ENCODE measurements around the gene ZNF276. TPM values are rescaled to one million over a fixed set of nuclear protein-coding genes. Genes with fewer than 3 reads are reported as not detected.
A peak's percentile ranks its signal among the peaks of the same experiment; 100 is the strongest.

The ZNF276 gene
- total RNA-seq, 1 donor from 2014 or later: 33.2 TPM

- intact Hi-C loops (cut with DNase I): no loop called here
- Histone ChIP-seq H3K4me3 (peak overlapping the region; percentile 90), H3K36me3 (peaks cover 37% of the 10 kb centered on the region), H3K9me3 (no peaks in the 10 kb centered on the region), H3K4me1 (peaks cover 50% of the 10 kb centered on the region), H3K27me3 (ENCODE audit: low read depth) (no peaks in the 10 kb centered on the region), H3K27ac (peak overlapping the region; percentile 97)
- ATAC-seq (peak; percentile 59 to 62), DNase-seq (peak; percentile 89)
- no peak for TF ChIP-seq CTCF (IDR thresholded peaks at IDR 0.05)
These were observed 432 bp downstream of the ZNF276 start for GRCh38 chr16:89721546-89722391.

- DNase-seq (peak; percentile 95), ATAC-seq (peak; percentile 51 to 83)
- no peaks in the 10 kb centered on the region for H3K27me3 ChIP-seq (ENCODE audit: low read depth)
- H3K4me1 ChIP-seq: peaks cover 50% of the 10 kb centered on the region
- H3K27ac ChIP-seq: peak overlapping the region; percentile 97
- TF ChIP-seq CTCF (IDR thresholded peaks at IDR 0.05): no peak
- H3K4me3 ChIP-seq: peak overlapping the region; percentile 90
- intact Hi-C loops (cut with DNase I): no loop called here
- H3K36me3 ChIP-seq: peaks cover 45% of the 10 kb centered on the region
- H3K9me3 ChIP-seq: no peaks in the 10 kb centered on the region
These were observed 1.3 kb downstream of the ZNF276 start for GRCh38 chr16:89722392-89723278.

- DNase-seq (no peak), ATAC-seq (no peak)
- no peaks in the 10 kb centered on the region for H3K27me3 ChIP-seq (ENCODE audit: low read depth)
- peak overlapping the region; percentile 90 for H3K4me3 ChIP-seq
- H3K9me3 ChIP-seq: no peaks in the 10 kb centered on the region
- intact Hi-C loops (cut with DNase I): no loop called here
- H3K27ac ChIP-seq: peak overlapping the region; percentile 97
- H3K4me1 ChIP-seq: peaks cover 50% of the 10 kb centered on the region
- no peak for TF ChIP-seq CTCF (IDR thresholded peaks at IDR 0.05)
- peaks cover 53% of the 10 kb centered on the region for H3K36me3 ChIP-seq
These were observed 2.2 kb downstream of the ZNF276 start for GRCh38 chr16:89723279-89724250.

GRCh38 chr16:89727406-89728120 lies 6.2 kb downstream of the ZNF276 start:
- Histone ChIP-seq H3K4me1 (peaks cover 31% of the 10 kb centered on the region), H3K9me3 (no peaks in the 10 kb centered on the region), H3K27ac (no peak overlapping the region), H3K36me3 (peaks cover 93% of the 10 kb centered on the region), H3K27me3 (ENCODE audit: low read depth) (no peaks in the 10 kb centered on the region), H3K4me3 (no peak overlapping the region)
- intact Hi-C loops (cut with DNase I): no loop called here
- no peak for DNase-seq
- no peak for TF ChIP-seq CTCF (IDR thresholded peaks at IDR 0.05)
- no peak for ATAC-seq
